Measurements from ENCODE around the gene ADAMTS2. TPM values are rescaled to one million over a fixed set of nuclear protein-coding genes. Genes with fewer than 3 reads are reported as not detected.
A peak's percentile ranks its signal among the peaks of the same experiment; 100 is the strongest.

The ADAMTS2 gene
- total RNA-seq, 8 experiments from 2014 or later, result 0.14 to 1.4 (median 0.49) TPM

GRCh38 chr5:179345183-179345432 is 153 bp downstream of the ADAMTS2 start:
- Histone ChIP-seq H3K4me1 (replicated peaks in 1 of 2) (peaks cover 3 to 6% of the 10 kb centered on the region in 2 donors), H3K27ac (no peak overlapping the region), H3K4me3 (peak overlapping the region; percentile 42 to 53 (median 47))
- in situ Hi-C loops (cut with MboI; ENCODE audit: low pct_unique_long_range_greater_than_20kb in 2 of 9, low sequenced_read_pairs in 9 of 9, unreplicated experiment in 9 of 9), result no loop called here
- ATAC-seq (replicated peaks in 6 of 8), result peak in 6 of 8 experiments; percentile 45 to 82 (median 74)
- no CpG with 5 or more reads among the region's 36 CpGs for WGBS, 10 experiments

GRCh38 chr5:179344431-179345182 is 654 bp downstream of the ADAMTS2 start:
- WGBS, 10 experiments, result 0% methylated on average over 5 of the region's 85 CpGs; no CpG with 5 or more reads in 9 of the 10 experiments
- ATAC-seq (replicated peaks in 6 of 8), result peak; percentile 23 to 40 (median 37)
- Histone ChIP-seq H3K4me1 (replicated peaks in 1 of 2) (peaks cover 3 to 6% of the 10 kb centered on the region in 2 donors), H3K4me3 (peak overlapping the region; percentile 42 to 53 (median 47)), H3K27ac (no peak overlapping the region)
- in situ Hi-C loops (cut with MboI; ENCODE audit: low pct_unique_long_range_greater_than_20kb in 2 of 9, low sequenced_read_pairs in 9 of 9, unreplicated experiment in 9 of 9), result no loop called here

GRCh38 chr5:179343719-179344430 is 1.4 kb downstream of the ADAMTS2 start:
- in situ Hi-C loops (cut with MboI; ENCODE audit: low pct_unique_long_range_greater_than_20kb in 2 of 9, low sequenced_read_pairs in 9 of 9, unreplicated experiment in 9 of 9), result no loop called here
- WGBS, 10 experiments, result 0 to 20% (median 0%) methylated on average over 1 to 4 of the region's 63 CpGs; no CpG with 5 or more reads in 4 of the 10 experiments
- ATAC-seq (replicated peaks in 6 of 8), result peak; percentile 19 to 51 (median 44)
- Histone ChIP-seq H3K4me3 (peak overlapping the region; percentile 42 to 53 (median 47)), H3K27ac (no peak overlapping the region), H3K4me1 (replicated peaks in 1 of 2) (peaks cover 3 to 6% of the 10 kb centered on the region in 2 donors)

GRCh38 chr5:179343021-179343718 is 2.1 kb downstream of the ADAMTS2 start:
- Histone ChIP-seq H3K4me3 (peak overlapping the region in 3 of 5 donors; percentile 42 to 49 (median 47)), H3K4me1 (replicated peaks in 1 of 2) (peaks cover 3 to 6% of the 10 kb centered on the region in 2 donors), H3K27ac (no peak overlapping the region)
- 0 to 48% (median 31%) methylated on average over 4 to 11 of the region's 20 CpGs; no CpG with 5 or more reads in 5 of the 10 experiments for WGBS, 10 experiments
- in situ Hi-C loops (cut with MboI; ENCODE audit: low pct_unique_long_range_greater_than_20kb in 2 of 9, low sequenced_read_pairs in 9 of 9, unreplicated experiment in 9 of 9), result no loop called here
- ATAC-seq (replicated peaks in 6 of 8), result no peak

- peak in 2 of 8 experiments; percentile 8 to 19 for ATAC-seq (replicated peaks in 6 of 8)
- in situ Hi-C loops (cut with MboI; ENCODE audit: low pct_unique_long_range_greater_than_20kb in 2 of 9, low sequenced_read_pairs in 9 of 9, unreplicated experiment in 9 of 9), result no loop called here
- Histone ChIP-seq H3K27ac (no peak overlapping the region), H3K4me1 (replicated peaks in 1 of 2) (peaks cover 3 to 6% of the 10 kb centered on the region in 2 donors), H3K4me3 (no peak overlapping the region)
- WGBS, 10 experiments, result 0 to 60% (median 20%) methylated on average over 1 to 7 of the region's 13 CpGs; no CpG with 5 or more reads in 4 of the 10 experiments
Observed at GRCh38 chr5:179342577-179342976, 2.7 kb downstream of the ADAMTS2 start.

DNA sequence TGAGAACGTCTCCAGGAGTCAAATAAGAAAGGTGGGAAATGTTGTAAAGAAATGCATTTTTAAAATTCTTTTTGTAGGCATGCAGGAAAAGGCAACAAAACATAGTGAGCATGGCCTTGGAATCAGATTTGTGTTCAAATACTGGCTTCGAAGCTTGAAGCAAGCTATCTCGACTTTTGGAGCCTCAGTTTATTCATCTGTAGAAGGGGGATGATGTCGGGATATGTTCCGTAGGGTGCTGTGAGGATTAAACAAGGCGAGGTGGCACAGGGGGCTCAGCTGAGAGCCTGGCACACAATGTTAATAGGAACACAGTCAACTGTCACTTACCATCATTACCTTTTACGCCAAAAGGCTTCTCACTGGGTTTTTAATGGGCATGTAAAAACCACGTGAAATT is 4.8 kb downstream of the ADAMTS2 start:
- Histone ChIP-seq H3K4me1 (replicated peaks in 1 of 2) (peaks cover 3 to 12% of the 10 kb centered on the region in 2 donors), H3K27ac (no peak overlapping the region), H3K4me3 (no peak overlapping the region)
- in situ Hi-C loops (cut with MboI; ENCODE audit: low pct_unique_long_range_greater_than_20kb in 2 of 9, low sequenced_read_pairs in 9 of 9, unreplicated experiment in 9 of 9), result no loop called here
- 52 to 100% (median 86%) methylated on average over 1 to 7 of the region's 8 CpGs; no CpG with 5 or more reads in 1 of the 10 experiments for WGBS, 10 experiments
- ATAC-seq (replicated peaks in 6 of 8), result no peak

DNA sequence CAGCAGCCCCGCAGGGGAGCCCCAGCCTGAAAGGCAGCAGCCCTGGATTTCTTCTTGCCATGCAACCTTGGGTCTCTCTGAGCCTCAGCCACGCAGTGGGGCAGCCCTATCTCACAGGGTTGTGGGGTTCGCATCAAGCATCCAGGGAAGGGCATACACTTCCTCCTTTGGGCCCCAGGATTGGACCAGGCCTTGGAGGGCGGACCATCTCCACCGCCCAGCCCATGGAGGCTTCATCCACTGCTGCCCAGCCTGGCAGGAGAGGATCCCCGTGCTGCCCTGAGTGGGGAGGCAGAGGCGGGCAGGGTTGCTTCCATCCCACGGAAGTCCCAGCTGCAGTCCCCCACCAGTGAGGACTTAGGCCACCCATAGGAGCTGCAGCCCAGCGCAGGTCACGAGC is 5.3 kb downstream of the ADAMTS2 start:
- in situ Hi-C loops (cut with MboI; ENCODE audit: low pct_unique_long_range_greater_than_20kb in 2 of 9, low sequenced_read_pairs in 9 of 9, unreplicated experiment in 9 of 9), result no loop called here
- H3K4me1 ChIP-seq (replicated peaks in 1 of 2), result peaks cover 3 to 12% of the 10 kb centered on the region in 2 donors
- no peak overlapping the region for H3K4me3 ChIP-seq
- no peak for ATAC-seq (replicated peaks in 6 of 8)
- no peak overlapping the region for H3K27ac ChIP-seq
- WGBS, 10 experiments, result 40 to 100% (median 81%) methylated on average over 1 to 3 of the region's 10 CpGs; no CpG with 5 or more reads in 6 of the 10 experiments

DNA sequence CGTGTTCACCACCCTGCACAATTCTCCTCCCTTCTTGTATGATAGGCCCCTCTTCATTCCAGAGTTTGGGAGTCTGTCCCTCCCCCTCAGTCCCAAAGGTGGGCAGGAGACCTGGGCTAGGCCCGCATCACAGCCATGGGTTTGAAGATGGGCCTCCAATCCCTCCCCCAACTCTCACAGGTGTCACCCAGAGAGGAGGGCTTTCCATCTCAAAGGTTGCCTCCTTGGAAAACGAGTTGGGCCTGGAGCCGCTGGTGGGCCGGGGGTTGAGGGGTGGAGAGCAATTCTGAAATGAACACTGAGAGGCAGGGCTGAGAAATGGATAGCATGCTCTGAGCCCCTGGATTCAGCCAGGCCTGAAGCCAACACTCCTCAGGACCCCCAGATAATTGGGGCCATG is 6.2 kb downstream of the ADAMTS2 start:
- in situ Hi-C loops (cut with MboI; ENCODE audit: low pct_unique_long_range_greater_than_20kb in 2 of 9, low sequenced_read_pairs in 9 of 9, unreplicated experiment in 9 of 9), result no loop called here
- Histone ChIP-seq H3K4me1 (replicated peaks in 1 of 2) (peaks cover 3 to 12% of the 10 kb centered on the region in 2 donors), H3K27ac (no peak overlapping the region), H3K4me3 (no peak overlapping the region)
- WGBS, 10 experiments, result 58 to 90% (median 60%) methylated on average over 1 to 3 of the region's 5 CpGs; no CpG with 5 or more reads in 7 of the 10 experiments
- no peak for ATAC-seq (replicated peaks in 6 of 8)

DNA sequence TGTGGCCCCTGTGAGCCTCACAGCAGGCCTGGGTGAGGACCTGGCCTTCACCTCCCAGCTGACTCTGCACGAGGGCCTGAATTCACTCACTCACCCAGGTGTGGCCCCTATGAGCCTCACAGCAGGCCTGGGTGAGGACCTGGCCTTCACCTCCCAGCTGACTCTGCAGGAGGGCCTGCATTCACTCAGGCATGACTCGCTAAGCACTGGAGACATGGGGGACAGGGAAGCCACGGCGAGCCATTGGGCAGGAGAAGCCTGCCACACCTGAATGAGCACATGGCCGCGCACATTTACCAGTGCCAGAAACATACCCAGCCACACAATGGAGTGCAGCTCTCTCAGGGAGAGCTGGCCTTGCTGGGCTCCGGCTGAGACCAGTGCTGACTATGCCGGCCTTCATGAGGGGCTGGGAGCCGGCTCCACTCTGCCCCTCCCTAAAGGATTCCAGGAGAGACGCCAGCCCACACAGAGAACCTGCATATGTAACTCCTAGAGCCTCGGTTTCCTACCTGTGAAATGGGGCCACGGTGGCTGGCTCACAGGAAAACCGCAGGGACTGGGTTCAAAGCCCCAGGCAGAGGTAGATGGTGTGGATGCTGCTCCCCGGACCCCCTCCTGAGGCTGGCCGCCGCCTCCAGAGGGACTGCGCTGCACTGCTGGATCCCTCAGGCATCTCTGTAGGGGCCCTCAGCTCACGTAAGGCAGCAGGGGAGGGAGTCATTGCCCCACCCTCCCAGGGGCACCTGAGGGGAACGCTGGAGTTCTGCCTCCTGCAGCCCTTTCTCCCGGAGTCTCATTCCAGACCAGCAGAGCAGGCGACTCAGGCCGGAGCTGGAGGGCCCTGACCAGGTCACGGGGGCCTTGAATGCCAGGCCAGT is 7.2 kb downstream of the ADAMTS2 start:
- Histone ChIP-seq H3K4me1 (replicated peaks in 1 of 2) (peaks cover 0 to 9% of the 10 kb centered on the region in 2 donors), H3K27ac (no peak overlapping the region), H3K4me3 (no peak overlapping the region)
- ATAC-seq (replicated peaks in 6 of 8), result peak in 4 of 8 experiments; percentile 3 to 29 (median 21)
- in situ Hi-C loops (cut with MboI; ENCODE audit: low pct_unique_long_range_greater_than_20kb in 2 of 9, low sequenced_read_pairs in 9 of 9, unreplicated experiment in 9 of 9), result no loop called here
- 55 to 100% (median 86%) methylated on average over 1 to 16 of the region's 23 CpGs; no CpG with 5 or more reads in 3 of the 10 experiments for WGBS, 10 experiments

DNA sequence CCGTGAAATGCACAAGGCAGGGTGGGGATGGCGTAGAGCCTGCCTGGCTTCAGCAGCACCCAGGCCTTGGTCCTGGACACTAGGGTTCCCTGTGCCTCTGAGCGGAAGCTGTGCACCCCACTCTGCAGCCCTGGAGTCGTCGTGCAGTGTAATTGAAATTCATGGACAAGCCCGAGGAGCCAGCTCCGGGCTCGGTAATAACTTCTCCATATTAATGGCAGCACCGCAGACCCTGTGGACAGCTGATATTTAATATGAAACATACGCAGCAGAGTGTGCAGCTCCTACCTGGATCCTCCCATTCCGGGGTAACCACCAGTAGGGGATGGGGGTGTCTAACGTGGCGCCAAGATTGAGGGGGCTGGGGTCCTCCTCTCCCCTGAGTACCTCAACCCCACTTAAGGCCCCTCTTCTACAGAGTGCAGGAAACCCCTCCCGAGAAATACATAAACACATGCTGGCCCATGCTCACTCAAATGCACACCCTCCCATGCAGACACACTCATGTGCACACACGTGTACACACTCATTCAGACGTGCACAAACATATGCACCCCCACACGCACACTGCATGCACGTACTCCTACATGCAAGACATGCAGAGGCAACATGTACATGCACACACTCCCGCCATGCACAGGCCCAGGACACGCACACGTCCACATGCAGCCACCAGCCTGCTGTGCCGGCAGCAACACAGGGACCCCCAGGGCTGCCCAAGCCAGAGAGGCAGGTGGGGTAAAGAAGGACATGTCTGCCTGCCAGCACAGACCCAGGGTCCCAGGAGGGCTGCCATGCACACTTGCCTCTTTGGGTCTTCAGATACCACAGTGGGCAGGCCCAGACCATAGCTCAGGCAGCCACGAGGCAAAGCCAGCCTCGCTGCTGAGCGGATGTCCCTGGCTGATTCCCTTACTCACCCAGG is 8.1 kb downstream of the ADAMTS2 start:
- 17 to 100% (median 80%) methylated on average over 1 to 14 of the region's 25 CpGs; no CpG with 5 or more reads in 3 of the 10 experiments for WGBS, 10 experiments
- in situ Hi-C loops (cut with MboI; ENCODE audit: low pct_unique_long_range_greater_than_20kb in 2 of 9, low sequenced_read_pairs in 9 of 9, unreplicated experiment in 9 of 9), result no loop called here
- peak in 3 of 8 experiments; percentile 4 to 64 (median 16) for ATAC-seq (replicated peaks in 6 of 8)

DNA sequence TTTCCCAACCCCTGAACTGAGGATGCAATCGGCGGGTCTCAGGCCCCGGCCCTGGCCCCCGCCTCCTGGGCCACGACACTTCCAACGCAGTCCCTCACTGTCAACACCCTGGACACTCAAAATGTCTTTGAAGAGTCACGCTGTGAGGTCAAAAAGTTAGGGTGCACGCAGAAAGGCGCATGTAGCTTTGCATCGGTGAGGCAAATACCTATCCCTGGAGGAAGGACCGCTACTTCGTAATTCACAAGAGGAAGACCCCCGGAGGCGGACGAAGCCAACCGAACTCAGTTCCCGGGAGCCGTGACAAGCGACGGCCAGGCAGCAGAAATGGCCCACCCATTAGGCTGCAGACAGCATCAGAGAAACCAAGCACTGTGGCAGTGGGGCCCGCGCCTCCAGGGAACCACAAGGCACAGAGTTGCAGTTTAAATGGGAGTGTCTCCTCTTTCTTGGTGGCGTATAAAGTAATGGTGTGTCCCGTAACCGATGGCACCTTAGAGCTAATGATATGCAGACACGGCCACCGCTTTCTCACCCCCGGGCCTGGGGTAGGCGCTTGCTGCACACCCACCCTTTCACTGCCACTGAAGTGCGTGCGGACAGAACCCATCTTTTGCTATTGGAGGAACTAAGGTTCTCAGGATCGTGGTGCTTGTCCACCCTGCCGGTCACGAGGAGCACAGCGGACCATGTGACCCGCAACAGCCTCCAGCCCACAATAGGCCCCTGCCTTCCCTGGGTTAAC is 9.0 kb downstream of the ADAMTS2 start:
- 47 to 96% (median 83%) methylated on average over 5 to 21 of the region's 36 CpGs; no CpG with 5 or more reads in 4 of the 10 experiments for WGBS, 10 experiments
- peak in 5 of 8 experiments; percentile 35 to 90 (median 81) for ATAC-seq (replicated peaks in 6 of 8)
- H3K4me3 ChIP-seq, result no peak overlapping the region

More for the DNA sequence above, 8.1 kb downstream of the ADAMTS2 start:
- H3K27ac ChIP-seq, result no peak overlapping the region
- peaks cover 0 to 9% of the 10 kb centered on the region in 2 donors for H3K4me1 ChIP-seq (replicated peaks in 1 of 2)
- H3K4me3 ChIP-seq, result no peak overlapping the region

More for the DNA sequence above, 9.0 kb downstream of the ADAMTS2 start:
- in situ Hi-C loops (cut with MboI; ENCODE audit: low pct_unique_long_range_greater_than_20kb in 2 of 9, low sequenced_read_pairs in 9 of 9, unreplicated experiment in 9 of 9), result no loop called here
- no peak overlapping the region for H3K27ac ChIP-seq
- peaks cover 0 to 9% of the 10 kb centered on the region in 2 donors for H3K4me1 ChIP-seq (replicated peaks in 1 of 2)

Measured in motor neuron (in vitro differentiated cells).